Measurements from ENCODE around the gene TSLP. TPM values are rescaled to one million over a fixed set of nuclear protein-coding genes. Genes with fewer than 3 reads are reported as not detected.

The TSLP gene
- total and polyA plus RNA-seq, 9 of the 15 experiments (the other 6 are each of a cell fraction or from before 2014, with no cell fraction given), result 0.09 to 2.8 (median 1.2) TPM

DNA sequence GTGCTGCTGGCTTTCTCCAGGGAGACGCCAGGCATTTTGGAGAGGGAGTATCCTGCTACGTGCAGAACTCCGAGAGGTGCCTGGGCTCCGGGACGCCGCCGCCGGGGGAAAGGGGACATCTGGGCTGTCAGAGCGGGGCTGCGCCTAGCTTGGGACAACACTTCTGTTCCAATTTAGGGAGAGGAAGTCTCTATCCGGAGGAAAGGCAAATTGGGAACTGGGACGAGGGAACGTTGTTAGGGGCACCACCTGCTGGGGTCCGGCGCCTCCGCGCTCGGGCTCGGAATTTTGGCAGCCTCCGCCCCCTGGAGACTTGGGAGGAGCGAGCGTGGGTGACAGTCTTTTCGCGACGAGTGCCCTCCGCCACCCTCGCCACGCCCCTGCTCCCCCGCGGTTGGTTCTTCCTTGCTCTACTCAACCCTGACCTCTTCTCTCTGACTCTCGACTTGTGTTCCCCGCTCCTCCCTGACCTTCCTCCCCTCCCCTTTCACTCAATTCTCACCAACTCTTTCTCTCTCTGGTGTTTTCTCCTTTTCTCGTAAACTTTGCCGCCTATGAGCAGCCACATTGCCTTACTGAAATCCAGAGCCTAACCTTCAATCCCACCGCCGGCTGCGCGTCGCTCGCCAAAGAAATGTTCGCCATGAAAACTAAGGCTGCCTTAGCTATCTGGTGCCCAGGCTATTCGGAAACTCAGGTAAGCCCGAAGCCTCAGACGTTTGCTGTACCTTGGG lies 1.6 kb downstream of the TSLP start (continued):
- TF ChIP-seq HNRNPH1 (optimal IDR thresholded peaks at IDR 0.05; ENCODE audit: low read depth, low read length) (no peak), ZNF232 (CRISPR knock-in tag; IDR thresholded peaks at IDR 0.05) (no peak), ZNF263 (CRISPR knock-in tag; IDR thresholded peaks at IDR 0.05; ENCODE audit: borderline replicate concordance) (peak; percentile 55; the same call in 1 of the 2 replicates), ZNF695 (CRISPR knock-in tag; IDR thresholded peaks at IDR 0.05) (no peak), KLF1 (tag; IDR thresholded peaks at IDR 0.05) (0 out of 2 replicates have a peak, but pooled peaks have one; percentile 62), MNT (conservative IDR thresholded peaks at IDR 0.05) (peak in 1 of 2 experiments; percentile 39; a peak in 2 of 4 replicates), POLR2G (IDR thresholded peaks at IDR 0.05; ENCODE audit: low read depth, low read length) (0 out of 2 replicates have a peak, but pooled peaks have one; percentile 31), TCF15 (CRISPR knock-in tag; IDR thresholded peaks at IDR 0.05) (no peak), CEBPB (tag; IDR thresholded peaks at IDR 0.05) (no peak), FOSL1 (tag; conservative IDR thresholded peaks at IDR 0.05) (no peak), MTA1 (IDR thresholded peaks at IDR 0.05; ENCODE audit: borderline replicate concordance) (peak; percentile 53; the same call in 1 of the 2 replicates), HMGN3 (IDR thresholded peaks at IDR 0.05; ENCODE audit: borderline replicate concordance, extremely low read depth, insufficient read length, low read depth, low read length) (peak; percentile 28), HDAC2 (IDR thresholded peaks at IDR 0.05) (peak; percentile 28; the same call in 1 of the 2 replicates), NR2C2 (CRISPR knock-in tag; IDR thresholded peaks at IDR 0.05) (no peak), NR2C2 (tag; IDR thresholded peaks at IDR 0.05) (peak; percentile 88), ADNP (tag; IDR thresholded peaks at IDR 0.05) (no peak), NFXL1 (CRISPR knock-in tag; IDR thresholded peaks at IDR 0.05) (no peak), ESRRA (IDR thresholded peaks at IDR 0.05; ENCODE audit: borderline replicate concordance, low read depth) (peak; percentile 23; the same call in 1 of the 2 replicates)
- TF ChIP-seq, protein P1, sequence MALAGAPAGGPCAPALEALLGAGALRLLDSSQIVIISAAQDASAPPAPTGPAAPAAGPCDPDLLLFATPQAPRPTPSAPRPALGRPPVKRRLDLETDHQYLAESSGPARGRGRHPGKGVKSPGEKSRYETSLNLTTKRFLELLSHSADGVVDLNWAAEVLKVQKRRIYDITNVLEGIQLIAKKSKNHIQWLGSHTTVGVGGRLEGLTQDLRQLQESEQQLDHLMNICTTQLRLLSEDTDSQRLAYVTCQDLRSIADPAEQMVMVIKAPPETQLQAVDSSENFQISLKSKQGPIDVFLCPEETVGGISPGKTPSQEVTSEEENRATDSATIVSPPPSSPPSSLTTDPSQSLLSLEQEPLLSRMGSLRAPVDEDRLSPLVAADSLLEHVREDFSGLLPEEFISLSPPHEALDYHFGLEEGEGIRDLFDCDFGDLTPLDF (CRISPR knock-in tag; IDR thresholded peaks at IDR 0.05), result no peak
- TF ChIP-seq, protein P2, sequence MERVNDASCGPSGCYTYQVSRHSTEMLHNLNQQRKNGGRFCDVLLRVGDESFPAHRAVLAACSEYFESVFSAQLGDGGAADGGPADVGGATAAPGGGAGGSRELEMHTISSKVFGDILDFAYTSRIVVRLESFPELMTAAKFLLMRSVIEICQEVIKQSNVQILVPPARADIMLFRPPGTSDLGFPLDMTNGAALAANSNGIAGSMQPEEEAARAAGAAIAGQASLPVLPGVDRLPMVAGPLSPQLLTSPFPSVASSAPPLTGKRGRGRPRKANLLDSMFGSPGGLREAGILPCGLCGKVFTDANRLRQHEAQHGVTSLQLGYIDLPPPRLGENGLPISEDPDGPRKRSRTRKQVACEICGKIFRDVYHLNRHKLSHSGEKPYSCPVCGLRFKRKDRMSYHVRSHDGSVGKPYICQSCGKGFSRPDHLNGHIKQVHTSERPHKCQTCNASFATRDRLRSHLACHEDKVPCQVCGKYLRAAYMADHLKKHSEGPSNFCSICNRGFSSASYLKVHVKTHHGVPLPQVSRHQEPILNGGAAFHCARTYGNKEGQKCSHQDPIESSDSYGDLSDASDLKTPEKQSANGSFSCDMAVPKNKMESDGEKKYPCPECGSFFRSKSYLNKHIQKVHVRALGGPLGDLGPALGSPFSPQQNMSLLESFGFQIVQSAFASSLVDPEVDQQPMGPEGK (CRISPR knock-in tag; IDR thresholded peaks at IDR 0.05; ENCODE audit: borderline replicate concordance), result no peak
